Fibroblast of the aortic adventitia (primary cell): Measurements from ENCODE around the gene TGDS. TPM values are rescaled to one million over a fixed set of nuclear protein-coding genes. Genes with fewer than 3 reads are reported as not detected.
A peak's percentile ranks its signal among the peaks of the same experiment; 100 is the strongest.
"Not testable (repeated sequence)": the region's sequence is repeated elsewhere in the genome, so short reads cannot be mapped to it uniquely, and the experiment has no call there.

Experiments used
- DNase-seq: peaks from one replicate; pipeline ENCODE4 v3.0.0-alpha.2; 2010; ENCODE audit warnings: low read depth
- H3K4me3 ChIP-seq: 2 replicates; pipeline ENCODE4 v1.5.1; 2011; ENCODE audit warnings: low read depth, mild to moderate bottlenecking, control low read depth, low read length, moderate library complexity
- total RNA-seq: library from RNA; depleted of rRNA; stranded (reverse); fragments of >200 nt; gene quantifications from 2 replicates; pipeline ENCODE4 v1.2.3, GENCODE V29; 2012; ENCODE audit warnings: low replicate concordance
- TF ChIP-seq, protein P1 (sequence below): IDR thresholded peaks from 2 replicates; pipeline ENCODE4 v1.5.1; 2011; ENCODE audit warnings: mild to moderate bottlenecking, low read length, control low read depth, inconsistent platforms; ENCODE audit not compliant: insufficient read depth

TGDS gene
- total RNA-seq = 3.0 and 14.9 TPM in 2 replicates

DNA sequence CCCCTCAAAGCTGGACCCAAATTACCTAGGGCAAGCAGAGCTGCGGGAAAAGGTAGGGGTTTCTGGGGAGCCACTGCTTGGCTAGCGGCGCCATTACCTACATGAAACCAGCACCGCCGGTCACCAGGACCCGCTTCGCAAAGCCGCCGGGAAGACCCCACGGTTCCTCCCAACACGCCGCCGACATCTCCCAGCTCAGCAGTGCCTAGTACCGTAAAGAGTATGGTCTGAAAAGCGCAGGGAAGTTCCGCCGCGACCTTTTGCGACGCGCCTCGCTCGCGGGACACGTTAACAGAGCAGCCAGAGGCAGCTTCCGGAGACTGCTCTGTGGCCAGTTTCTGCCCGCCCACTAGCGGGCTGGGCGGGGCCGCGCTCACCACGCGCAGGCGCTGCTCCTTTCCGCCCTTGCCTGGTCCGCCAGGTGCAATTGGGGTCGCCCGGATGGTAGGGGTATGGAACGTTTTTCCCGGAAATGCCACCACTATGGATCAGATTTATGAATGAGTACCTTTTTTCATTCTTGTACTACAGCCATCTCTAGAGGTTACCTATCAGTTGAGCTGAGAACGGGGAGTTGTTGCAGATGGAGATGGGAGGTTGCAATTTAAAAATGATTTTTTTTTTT, at the start of gene TGDS:
Gene TGDS, minus strand, starts transcription at position 203 of the 625 bp plus-strand sequence. Its CDS starts 16 bp downstream, at position 187.
- DNase-seq = peak; percentile 88
- TF ChIP-seq, protein P1, sequence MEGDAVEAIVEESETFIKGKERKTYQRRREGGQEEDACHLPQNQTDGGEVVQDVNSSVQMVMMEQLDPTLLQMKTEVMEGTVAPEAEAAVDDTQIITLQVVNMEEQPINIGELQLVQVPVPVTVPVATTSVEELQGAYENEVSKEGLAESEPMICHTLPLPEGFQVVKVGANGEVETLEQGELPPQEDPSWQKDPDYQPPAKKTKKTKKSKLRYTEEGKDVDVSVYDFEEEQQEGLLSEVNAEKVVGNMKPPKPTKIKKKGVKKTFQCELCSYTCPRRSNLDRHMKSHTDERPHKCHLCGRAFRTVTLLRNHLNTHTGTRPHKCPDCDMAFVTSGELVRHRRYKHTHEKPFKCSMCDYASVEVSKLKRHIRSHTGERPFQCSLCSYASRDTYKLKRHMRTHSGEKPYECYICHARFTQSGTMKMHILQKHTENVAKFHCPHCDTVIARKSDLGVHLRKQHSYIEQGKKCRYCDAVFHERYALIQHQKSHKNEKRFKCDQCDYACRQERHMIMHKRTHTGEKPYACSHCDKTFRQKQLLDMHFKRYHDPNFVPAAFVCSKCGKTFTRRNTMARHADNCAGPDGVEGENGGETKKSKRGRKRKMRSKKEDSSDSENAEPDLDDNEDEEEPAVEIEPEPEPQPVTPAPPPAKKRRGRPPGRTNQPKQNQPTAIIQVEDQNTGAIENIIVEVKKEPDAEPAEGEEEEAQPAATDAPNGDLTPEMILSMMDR = peak; percentile 14
- peak within 1 kb of the TSS; percentile 96 for H3K4me3 ChIP-seq

GRCh38 chr13:94641409-94641941, 45.5 kb upstream of the TGDS start:
- TF ChIP-seq, protein P1 = no peak
- H3K4me3 ChIP-seq = peak overlapping the region; percentile 15
- DNase-seq = peak; percentile 93

- H3K4me3 ChIP-seq = no peak overlapping the region
- TF ChIP-seq, protein P1 = no peak
- peak; percentile 42 for DNase-seq
Observed at GRCh38 chr13:94640721-94641120, 44.8 kb upstream of the TGDS start.

- not testable (repeated sequence) for DNase-seq, H3K4me3 ChIP-seq
Observed at GRCh38 chr13:94637677-94638076, 41.7 kb upstream of the TGDS start.

- no peak for DNase-seq
- TF ChIP-seq, protein P1 = no peak
- no peak overlapping the region for H3K4me3 ChIP-seq
Observed at GRCh38 chr13:94636942-94637578, 41.1 kb upstream of the TGDS start.

- H3K4me3 ChIP-seq, DNase-seq: not testable (repeated sequence)
Observed at GRCh38 chr13:94636096-94636495, 40.1 kb upstream of the TGDS start.

DNA sequence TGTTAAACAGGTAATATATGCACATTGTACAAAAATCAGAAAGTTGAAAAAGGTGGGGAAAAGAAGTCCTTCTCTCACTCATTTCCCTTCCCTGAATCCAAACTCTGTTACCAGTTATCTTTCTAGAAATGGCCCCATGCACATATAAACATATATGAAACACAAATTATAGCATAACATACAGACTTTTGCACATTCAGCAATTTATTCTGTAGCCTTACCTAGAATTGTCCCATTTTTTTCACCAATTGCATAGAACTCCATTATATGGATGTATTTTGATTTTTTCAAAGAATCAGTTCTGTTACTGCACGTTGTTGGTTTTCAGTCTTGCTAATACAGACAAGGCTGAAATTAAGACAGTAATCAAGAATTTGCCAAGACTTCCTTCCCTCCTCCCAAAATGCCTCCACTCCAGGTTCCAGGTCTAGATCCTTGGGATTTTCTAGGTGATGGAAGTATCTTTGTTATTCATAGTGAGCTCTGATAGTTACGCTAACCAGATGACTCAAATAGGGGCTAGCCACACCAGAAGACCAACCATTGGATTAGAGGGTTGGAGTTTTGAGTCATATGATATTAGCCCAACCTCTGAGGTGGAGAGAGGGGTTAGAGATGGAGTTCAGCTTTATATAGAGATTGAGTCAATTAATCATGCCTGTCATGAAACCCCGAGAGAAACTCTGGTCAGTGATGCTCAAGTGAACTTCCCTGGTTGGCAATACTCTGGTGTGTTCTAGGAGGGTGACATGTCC, 36.5 kb upstream of the TGDS start:
- no peak for DNase-seq
- TF ChIP-seq, protein P1 = no peak
- no peak overlapping the region for H3K4me3 ChIP-seq
